CD4-positive, alpha-beta memory T cell (primary cell): ENCODE results near the gene NAT8. TPM values are rescaled to one million over a fixed set of nuclear protein-coding genes. Genes with fewer than 3 reads are reported as not detected.
"Not testable (repeated sequence)": the region's sequence is repeated elsewhere in the genome, so short reads cannot be mapped to it uniquely, and the experiment has no call there.

Experiments
- CTCF ChIA-PET: fragments of 350-600 bp; sonication (Branson Sonifier 250); formaldehyde crosslinking; loops from one replicate; lab custom pipeline; 2021; ENCODE audit warnings: inconsistent platforms; ENCODE audit not compliant: partially characterized antibody; lab: Charles Lee
- POLR2A ChIA-PET: fragments of 350-600 bp; sonication (Branson Sonifier 250); formaldehyde crosslinking; loops from one replicate; lab custom pipeline; 2021; ENCODE audit not compliant: partially characterized antibody; lab: Charles Lee
- DNase-seq, 5 donors: peaks; one replicate each; pipeline versions ENCODE4 v3.0.0 to v3.0.0-alpha.2; 2020 to 2022; ENCODE audit warnings: mixed read lengths in 1 of 5
- H3K27ac ChIP-seq: one replicate; pipeline ENCODE4 v1.7.0; 2013; ENCODE audit warnings: low read depth, low read length
- H3K27me3 ChIP-seq: 2 replicates; pipeline ENCODE4 v1.7.0; 2013; ENCODE audit warnings: mild to moderate bottlenecking, low read length, moderate library complexity; ENCODE audit not compliant: insufficient read depth
- H3K36me3 ChIP-seq: 2 replicates; pipeline ENCODE4 v1.7.0; 2013; ENCODE audit warnings: mild to moderate bottlenecking, low read length, moderate library complexity; ENCODE audit not compliant: insufficient read depth
- H3K4me1 ChIP-seq: 2 replicates; pipeline ENCODE4 v1.7.0; 2013; ENCODE audit warnings: mild to moderate bottlenecking, low read length, moderate library complexity; ENCODE audit not compliant: insufficient read depth
- H3K4me3 ChIP-seq, 2 donors: one replicate each; pipeline ENCODE4 v1.7.0; 2013; ENCODE audit warnings: low read length in 2 of 2, mild to moderate bottlenecking in 1 of 2
- H3K9me3 ChIP-seq, 2 donors: one replicate each; pipeline ENCODE4 v1.7.0; 2013; ENCODE audit warnings: low read length in 2 of 2, control low read depth in 1 of 2; ENCODE audit not compliant: control insufficient read depth in 1 of 2
- H3K27ac Mint-ChIP-seq, 7 donors: one replicate each; pipeline ENCODE4 v1.8.0; 2020 to 2021; ENCODE audit warnings: mixed read lengths in 7 of 7, mild to moderate bottlenecking in 6 of 7, inconsistent platforms in 3 of 7, moderate library complexity in 3 of 7
- H3K27me3 Mint-ChIP-seq, 2 donors: one replicate each; pipeline ENCODE4 v1.8.0; 2020 to 2021; ENCODE audit warnings: mixed read lengths in 2 of 2
- H3K36me3 Mint-ChIP-seq, 2 donors: one replicate each; pipeline ENCODE4 v1.8.0; 2020 to 2021; ENCODE audit warnings: mixed read lengths in 2 of 2, inconsistent platforms in 1 of 2, mild to moderate bottlenecking in 1 of 2
- H3K4me1 Mint-ChIP-seq, 4 donors: one replicate each; pipeline ENCODE4 v1.8.0; 2020 to 2021; ENCODE audit warnings: mixed read lengths in 4 of 4, mild to moderate bottlenecking in 1 of 4
- H3K4me3 Mint-ChIP-seq, 8 donors: one replicate each; pipeline ENCODE4 v1.8.0; 2020 to 2021; ENCODE audit warnings: mixed read lengths in 8 of 8, mild to moderate bottlenecking in 7 of 8, moderate library complexity in 6 of 8, inconsistent platforms in 3 of 8
- H3K9me3 Mint-ChIP-seq, 8 donors: one replicate each; pipeline ENCODE4 v1.8.0; 2020 to 2021; ENCODE audit warnings: mixed read lengths in 8 of 8, mild to moderate bottlenecking in 5 of 8, inconsistent platforms in 3 of 8, moderate library complexity in 1 of 8
- intact Hi-C: fragments of 100-400 bp; cut with micrococcal nuclease; formaldehyde crosslinking; loops from one replicate; pipeline ENCODE4 v1.15.1; 2023
- polyA plus RNA-seq, 2 donors: library from polyadenylated mRNA; unstranded; fragments of 300-500 nt; fragmentation: Illumina TruSeq; gene quantifications; one replicate each; pipeline ENCODE4 v1.2.3, GENCODE V29; 2021
- total RNA-seq, 2 experiments: library from RNA; stranded (reverse); gene quantifications; one replicate each; pipeline ENCODE4 v1.2.3, GENCODE V29; 2021

The NAT8 gene
- total and polyA plus RNA-seq, 4 experiments from 2014 or later, result not detected

GRCh38 chr2:73603099-73603588 lies 39.1 kb downstream of the NAT8 start:
- H3K4me3 Mint-ChIP-seq, H3K27me3 ChIP-seq, H3K4me3 ChIP-seq, H3K4me1 ChIP-seq, H3K27me3 Mint-ChIP-seq, H3K27ac Mint-ChIP-seq, POLR2A ChIA-PET, DNase-seq, H3K27ac ChIP-seq, CTCF ChIA-PET, H3K9me3 ChIP-seq, intact Hi-C loops, H3K9me3 Mint-ChIP-seq, H3K4me1 Mint-ChIP-seq: not testable (repeated sequence)
- peaks cover 14% of the 10 kb centered on the region for H3K36me3 ChIP-seq
- H3K36me3 Mint-ChIP-seq, result peaks cover 54 to 73% of the 10 kb centered on the region in 2 donors

- Histone ChIP-seq H3K4me1 (no peaks in the 10 kb centered on the region), H3K27me3 (no peaks in the 10 kb centered on the region), H3K4me3 (no peak overlapping the region), H3K36me3 (peaks cover 14% of the 10 kb centered on the region), H3K27ac (no peak overlapping the region), H3K9me3 (no peaks in the 10 kb centered on the region)
- Mint-ChIP-seq H3K27me3 (no peaks in the 10 kb centered on the region), H3K4me3 (no peak overlapping the region), H3K9me3 (no peaks in the 10 kb centered on the region), H3K27ac (no peak overlapping the region), H3K36me3 (peaks cover 55 to 64% of the 10 kb centered on the region in 2 donors), H3K4me1 (no peaks in the 10 kb centered on the region)
- intact Hi-C loops, result no loop called here
- ChIA-PET CTCF (no interaction called here), POLR2A (no interaction called here)
- DNase-seq, result no peak
Measured at GRCh38 chr2:73601780-73602179, 40.4 kb downstream of the NAT8 start.

GRCh38 chr2:73594251-73594650 lies 48.0 kb downstream of the NAT8 start:
- no peak for DNase-seq
- Mint-ChIP-seq H3K27ac (no peak overlapping the region), H3K4me3 (no peak overlapping the region), H3K9me3 (peaks cover 0 to 2% (median 0%) of the 10 kb centered on the region in 8 donors), H3K27me3 (no peaks in the 10 kb centered on the region), H3K36me3 (peaks cover 43 to 56% of the 10 kb centered on the region in 2 donors), H3K4me1 (no peaks in the 10 kb centered on the region)
- Histone ChIP-seq H3K27me3 (no peaks in the 10 kb centered on the region), H3K4me3 (no peak overlapping the region), H3K27ac (no peak overlapping the region), H3K9me3 (no peaks in the 10 kb centered on the region), H3K4me1 (no peaks in the 10 kb centered on the region), H3K36me3 (no peaks in the 10 kb centered on the region)
- ChIA-PET CTCF (no interaction called here), POLR2A (no interaction called here)
- intact Hi-C loops, result no loop called here

GRCh38 chr2:73593680-73594079 lies 48.5 kb downstream of the NAT8 start:
- H3K36me3 Mint-ChIP-seq, result peaks cover 37 to 55% of the 10 kb centered on the region in 2 donors

More at GRCh38 chr2:73593680-73594079, 48.5 kb downstream of the NAT8 start:
- intact Hi-C loops, result no loop called here
- CTCF ChIA-PET, result no interaction called here
- peaks cover 0 to 2% (median 0%) of the 10 kb centered on the region in 8 donors for H3K9me3 Mint-ChIP-seq
- POLR2A ChIA-PET, result no interaction called here
- no peak overlapping the region for H3K27ac Mint-ChIP-seq
- Histone ChIP-seq H3K9me3 (no peaks in the 10 kb centered on the region), H3K27ac (no peak overlapping the region), H3K36me3 (no peaks in the 10 kb centered on the region), H3K4me3 (no peak overlapping the region), H3K4me1 (no peaks in the 10 kb centered on the region), H3K27me3 (no peaks in the 10 kb centered on the region)
- no peak for DNase-seq
- no peak overlapping the region for H3K4me3 Mint-ChIP-seq
- H3K4me1 Mint-ChIP-seq, result no peaks in the 10 kb centered on the region
- no peaks in the 10 kb centered on the region for H3K27me3 Mint-ChIP-seq

Other genes with a start within 250 kb of the NAT8 start
- gene TPRKB, start 94.9 kb upstream of the NAT8 start, total RNA-seq, result 10 to 100 TPM; 31.7 to 33.0 TPM
- 10 to 100 TPM; 64.4 to 74.4 TPM for gene TPRKB, start 94.9 kb upstream of the NAT8 start, polyA plus RNA-seq
- gene DUSP11, start 137.7 kb upstream of the NAT8 start, total RNA-seq, result 10 to 100 TPM; 45.5 to 45.7 TPM
- 10 to 100 TPM; 61.6 to 80.5 TPM for gene DUSP11, start 137.7 kb upstream of the NAT8 start, polyA plus RNA-seq
- gene C2orf78, start 141.8 kb upstream of the NAT8 start, total RNA-seq, result not detected
- gene C2orf78, start 141.8 kb upstream of the NAT8 start, polyA plus RNA-seq, result not detected
- gene STAMBP, start 186.5 kb upstream of the NAT8 start, total RNA-seq, result 10 to 100 TPM; 34.8 to 37.3 TPM
- gene STAMBP, start 186.5 kb upstream of the NAT8 start, polyA plus RNA-seq, result 10 to 100 TPM; 46.0 to 49.5 TPM